ENCODE measurements around the gene NXN. TPM values are rescaled to one million over a fixed set of nuclear protein-coding genes. Genes with fewer than 3 reads are reported as not detected.
A peak's percentile ranks its signal among the peaks of the same experiment; 100 is the strongest.

The NXN gene
- total and polyA plus RNA-seq, 2 donors (not counting 1 experiment from before 2014, with no cell fraction given): 0.04 to 0.17 TPM

- Histone ChIP-seq H3K4me1 (ENCODE audit: control insufficient read depth in 2 of 2, insufficient read depth in 2 of 2, low read length in 2 of 2) (peaks cover 0 to 8% of the 10 kb centered on the region in 2 donors), H3K4me3 (ENCODE audit: control extremely low read depth in 1 of 5, extremely low read depth in 1 of 5, insufficient read depth in 1 of 5, low read depth in 2 of 5, low read length in 4 of 5) (no peak overlapping the region), H3K27me3 (replicated peaks in 1 of 4; ENCODE audit: control extremely low read depth in 1 of 4, control insufficient read depth in 3 of 4, insufficient read depth in 4 of 4, low read length in 3 of 4) (no peaks in the 10 kb centered on the region), H3K9me3 (ENCODE audit: control extremely low read depth in 1 of 3, control insufficient read depth in 2 of 3, insufficient read depth in 1 of 3, low read length in 2 of 3) (no peaks in the 10 kb centered on the region), H3K27ac (ENCODE audit: low read length in 2 of 2) (no peak overlapping the region), H3K36me3 (replicated peaks in 1 of 2; ENCODE audit: control extremely low read depth in 1 of 2, control insufficient read depth in 1 of 2, extremely low read depth in 1 of 2, insufficient read depth in 2 of 2, low read length in 1 of 2) (peaks cover 4 to 19% of the 10 kb centered on the region in 2 experiments), H3K9ac (ENCODE audit: low read length) (no peak overlapping the region), H3K4me2 (replicated peaks; ENCODE audit: low read depth, low read length, poor library complexity, severe bottlenecking) (no peak overlapping the region), H2AFZ (ENCODE audit: insufficient read depth, low read depth, low read length, poor library complexity, severe bottlenecking) (no peak overlapping the region), H4K20me1 (ENCODE audit: control insufficient read depth, insufficient read depth, low read length, poor library complexity, severe bottlenecking) (no peaks in the 10 kb centered on the region), H3K79me2 (ENCODE audit: control insufficient read depth, insufficient read depth, low read length) (no peaks in the 10 kb centered on the region)
- Mint-ChIP-seq H3K9me3 (ENCODE audit: insufficient read depth) (no peaks in the 10 kb centered on the region), H3K4me1 (peaks cover 5% of the 10 kb centered on the region), H3K27ac (no peak overlapping the region), H3K27me3 (no peaks in the 10 kb centered on the region), H3K4me3 (no peak overlapping the region)
- ChIA-PET POLR2A (no interaction called here), CTCF (interaction anchor here (1.3 to 3.9 kb wide), 7 partner anchors 18 to 261 kb away, joined by 3 to 17 read pairs (median 7); partner anchors contain the start of genes NXN and TIMM22)
- ATAC-seq (ENCODE audit: low read depth) (no peak), DNase-seq (no peak)
- WGBS (ENCODE audit: insufficient coverage): 91% methylated on average over 8 of the region's 9 CpGs
- TF ChIP-seq EZH2 (IDR thresholded peaks at IDR 0.05; ENCODE audit: borderline replicate concordance, insufficient read depth, low read depth, low read length, poor library complexity, severe bottlenecking): no peak
- no peak for TF ChIP-seq CTCF (IDR thresholded peaks at IDR 0.05)
- intact Hi-C loops (cut with micrococcal nuclease): no loop called here
These were observed 183.9 kb downstream of the NXN start for GRCh38 chr17:795721-796120.

GRCh38 chr17:795276-795675 is 184.3 kb downstream of the NXN start:
- Histone ChIP-seq H3K9ac (ENCODE audit: low read length) (no peak overlapping the region), H3K4me3 (ENCODE audit: control extremely low read depth in 1 of 5, extremely low read depth in 1 of 5, insufficient read depth in 1 of 5, low read depth in 2 of 5, low read length in 4 of 5) (no peak overlapping the region), H3K4me1 (ENCODE audit: control insufficient read depth in 2 of 2, insufficient read depth in 2 of 2, low read length in 2 of 2) (peaks cover 0 to 8% of the 10 kb centered on the region in 2 donors), H3K9me3 (ENCODE audit: control extremely low read depth in 1 of 3, control insufficient read depth in 2 of 3, insufficient read depth in 1 of 3, low read length in 2 of 3) (no peaks in the 10 kb centered on the region), H2AFZ (ENCODE audit: insufficient read depth, low read depth, low read length, poor library complexity, severe bottlenecking) (peak overlapping the region; percentile 4), H3K36me3 (replicated peaks in 1 of 2; ENCODE audit: control extremely low read depth in 1 of 2, control insufficient read depth in 1 of 2, extremely low read depth in 1 of 2, insufficient read depth in 2 of 2, low read length in 1 of 2) (peaks cover 4 to 21% of the 10 kb centered on the region in 2 experiments), H4K20me1 (ENCODE audit: control insufficient read depth, insufficient read depth, low read length, poor library complexity, severe bottlenecking) (no peaks in the 10 kb centered on the region), H3K4me2 (replicated peaks; ENCODE audit: low read depth, low read length, poor library complexity, severe bottlenecking) (peak overlapping the region; percentile 34), H3K79me2 (ENCODE audit: control insufficient read depth, insufficient read depth, low read length) (no peaks in the 10 kb centered on the region), H3K27me3 (replicated peaks in 1 of 4; ENCODE audit: control extremely low read depth in 1 of 4, control insufficient read depth in 3 of 4, insufficient read depth in 4 of 4, low read length in 3 of 4) (no peaks in the 10 kb centered on the region), H3K27ac (ENCODE audit: low read length in 2 of 2) (no peak overlapping the region)
- no peak for DNase-seq
- no peak for TF ChIP-seq EZH2 (IDR thresholded peaks at IDR 0.05; ENCODE audit: borderline replicate concordance, insufficient read depth, low read depth, low read length, poor library complexity, severe bottlenecking)
- no peak for TF ChIP-seq CTCF (IDR thresholded peaks at IDR 0.05)
- intact Hi-C loops (cut with micrococcal nuclease): no loop called here
- no peaks in the 10 kb centered on the region for H3K9me3 Mint-ChIP-seq (ENCODE audit: insufficient read depth)
- ATAC-seq (ENCODE audit: low read depth): no peak
- CTCF ChIA-PET: interaction anchor here (1.0 to 3.9 kb wide), 8 partner anchors 18 to 261 kb away, joined by 3 to 17 read pairs (median 6); partner anchors contain the start of genes NXN and TIMM22
- H3K4me3 Mint-ChIP-seq: no peak overlapping the region
- no peaks in the 10 kb centered on the region for H3K27me3 Mint-ChIP-seq
- H3K27ac Mint-ChIP-seq: no peak overlapping the region
- WGBS (ENCODE audit: insufficient coverage): 85% methylated on average over 14 of the region's 14 CpGs
- POLR2A ChIA-PET: no interaction called here
- H3K4me1 Mint-ChIP-seq: peaks cover 5% of the 10 kb centered on the region

All from B cell (primary cell).